GM12878 (cell line): ENCODE measurements around the gene PTCH2. TPM values are rescaled to one million over a fixed set of nuclear protein-coding genes. Genes with fewer than 3 reads are reported as not detected.

Experiments
- BMI1 ChIP-seq: fragments of 450-650 bp; IDR thresholded peaks from 2 replicates; pipeline ENCODE4 v1.6.1; 2016; ENCODE audit warnings: mild to moderate bottlenecking, moderate library complexity, borderline replicate concordance
- BRCA1 ChIP-seq: IDR thresholded peaks from 2 replicates; pipeline ENCODE4 v1.6.1; 2011; ENCODE audit warnings: low read depth, low read length, improper control_type of control experiment
- CEBPB ChIP-seq, 2 experiments: fragments of 150-350 bp in 1 of 2; IDR thresholded peaks; 2 replicates each; pipeline ENCODE4 v1.6.1; 2012 to 2014; ENCODE audit warnings: low read depth in 2 of 2, low read length in 2 of 2, borderline replicate concordance in 1 of 2, inconsistent platforms in 1 of 2
- CHD4 ChIP-seq: fragments of 200-600 bp; sonication (generic); IDR thresholded peaks from 2 replicates; pipeline ENCODE4 v1.6.1; 2016; ENCODE audit warnings: mild to moderate bottlenecking
- GATAD2B ChIP-seq: fragments of 450-650 bp; conservative IDR thresholded peaks from 2 replicates; pipeline ENCODE4 v1.6.1; 2017; ENCODE audit warnings: low read depth, mild to moderate bottlenecking, moderate library complexity
- KAT2A ChIP-seq: conservative IDR thresholded peaks from 2 replicates; pipeline ENCODE4 v1.6.1; 2011; ENCODE audit warnings: low read depth, low read length; ENCODE audit not compliant: control insufficient read depth
- MEF2A ChIP-seq: IDR thresholded peaks from 2 replicates; pipeline ENCODE4 v1.6.1; 2011; ENCODE audit warnings: low read depth, mild to moderate bottlenecking, low read length, moderate library complexity; ENCODE audit not compliant: insufficient read depth
- MXI1 ChIP-seq: fragments of 150-350 bp; IDR thresholded peaks from 2 replicates; pipeline ENCODE4 v1.6.1; 2011; ENCODE audit warnings: low read depth, mild to moderate bottlenecking, inconsistent platforms, low read length, improper control_type of control experiment
- NBN ChIP-seq: fragments of 450-650 bp; IDR thresholded peaks from 2 replicates; pipeline ENCODE4 v1.6.1; 2016
- POLR2A ChIP-seq: IDR thresholded peaks from 2 replicates; pipeline ENCODE4 v1.6.1; 2011; ENCODE audit warnings: low read depth, mild to moderate bottlenecking, low read length
- POLR2AphosphoS2 ChIP-seq: IDR thresholded peaks from 2 replicates; pipeline ENCODE4 v1.6.1; 2011; ENCODE audit warnings: low read depth, mild to moderate bottlenecking, low read length, improper control_type of control experiment, moderate library complexity
- RAD21 ChIP-seq: IDR thresholded peaks from 2 replicates; pipeline ENCODE4 v1.6.1; 2011; ENCODE audit warnings: mild to moderate bottlenecking, low read depth, low read length, moderate library complexity; ENCODE audit not compliant: insufficient read depth
- RCOR1 ChIP-seq: conservative IDR thresholded peaks from 2 replicates; pipeline ENCODE4 v1.6.1; 2012; ENCODE audit warnings: low read depth, low read length, improper control_type of control experiment
- RELA ChIP-seq: fragments of 450-650 bp; IDR thresholded peaks from 2 replicates; pipeline ENCODE4 v1.8.0; 2014; ENCODE audit warnings: borderline replicate concordance; ENCODE audit not compliant: partially characterized antibody
- SIN3A ChIP-seq: IDR thresholded peaks from 2 replicates; pipeline ENCODE4 v1.6.1; 2012; ENCODE audit warnings: low read depth, low read length, improper control_type of control experiment
- SMAD5 ChIP-seq: IDR thresholded peaks from 2 replicates; pipeline ENCODE4 v1.6.1; 2016; ENCODE audit warnings: antibody characterized with exemption, low read depth
- SREBF1 ChIP-seq: IDR thresholded peaks from 2 replicates; pipeline ENCODE4 v1.6.1; 2012; ENCODE audit warnings: mild to moderate bottlenecking, low read length
- TCF3 ChIP-seq: IDR thresholded peaks from 2 replicates; pipeline ENCODE4 v1.6.1; 2012; ENCODE audit warnings: low read depth, mild to moderate bottlenecking, low read length, borderline replicate concordance; ENCODE audit not compliant: insufficient read depth
- YBX1 ChIP-seq: fragments of 450-650 bp; IDR thresholded peaks from 2 replicates; pipeline ENCODE4 v1.6.1; 2016; ENCODE audit warnings: antibody characterized with exemption
- ZNF207 ChIP-seq: fragments of 450-650 bp; IDR thresholded peaks from 2 replicates; pipeline ENCODE4 v1.6.1; 2014; ENCODE audit warnings: antibody characterized with exemption, mild to moderate bottlenecking, borderline replicate concordance
- ZNF274 ChIP-seq: IDR thresholded peaks from one replicate; pipeline ENCODE4 v1.8.0; 2011; ENCODE audit not compliant: insufficient read length, insufficient read depth
- ZNF622 ChIP-seq: fragments of 450-650 bp; IDR thresholded peaks from 2 replicates; pipeline ENCODE4 v1.6.1; 2017; ENCODE audit warnings: mild to moderate bottlenecking, inconsistent platforms
- polyA plus RNA-seq, 11 experiments: library from polyadenylated mRNA; depleted of rRNA in 4 of 11; unstranded in 6 of 11; stranded (reverse) in 5 of 11; fragments of >200 nt; fragmentation: Nextera tagmentation in 4 of 11; fragmentation: Illumina TruSeq in 1 of 11; extraction: Ambion mirVana in 4 of 11; extraction: Trizol in 1 of 11; gene quantifications; 1 replicate in 1 of 11; 2 replicates in 10 of 11; pipeline versions ENCODE4 v1.2.1 to v1.2.3, GENCODE V29; 2011 to 2016; ENCODE audit warnings: inconsistent platforms in 2 of 11, missing spikeins in 2 of 11, low read depth in 1 of 11
- total RNA-seq, 4 experiments: library from RNA; depleted of rRNA in 3 of 4; stranded (reverse); fragments of >200 nt in 3 of 4; fragmentation: Illumina TruSeq in 1 of 4; extraction: Trizol in 1 of 4; gene quantifications; 2 replicates each; pipeline versions ENCODE4 v1.2.1 to v1.2.3, GENCODE V29; 2013 to 2021
- TF ChIP-seq, protein P1 (sequence below): fragments of 450-650 bp; IDR thresholded peaks from 2 replicates; pipeline ENCODE4 v1.6.1; 2018; ENCODE audit warnings: borderline replicate concordance, mild to moderate bottlenecking; ENCODE audit not compliant: partially characterized antibody
- TF ChIP-seq, protein P2 (sequence below): IDR thresholded peaks from 2 replicates; pipeline ENCODE4 v1.6.1; 2012; ENCODE audit warnings: mild to moderate bottlenecking, low read depth, low read length
- TF ChIP-seq, protein P3 (sequence below): IDR thresholded peaks from 2 replicates; pipeline ENCODE4 v1.6.1; 2011; ENCODE audit warnings: low read depth, mild to moderate bottlenecking, low read length, moderate library complexity, borderline replicate concordance; ENCODE audit errors: extremely low read depth
- TF ChIP-seq, protein P4 (sequence below): IDR thresholded peaks from 2 replicates; pipeline ENCODE4 v1.6.1; 2012; ENCODE audit warnings: low read depth, low read length, improper control_type of control experiment

Gene PTCH2
- total and polyA plus RNA-seq, 10 of the 15 experiments (the other 5 are each of a cell fraction or from before 2014, with no cell fraction given) = 0.03 to 8.4 (median 0.10) TPM

DNA sequence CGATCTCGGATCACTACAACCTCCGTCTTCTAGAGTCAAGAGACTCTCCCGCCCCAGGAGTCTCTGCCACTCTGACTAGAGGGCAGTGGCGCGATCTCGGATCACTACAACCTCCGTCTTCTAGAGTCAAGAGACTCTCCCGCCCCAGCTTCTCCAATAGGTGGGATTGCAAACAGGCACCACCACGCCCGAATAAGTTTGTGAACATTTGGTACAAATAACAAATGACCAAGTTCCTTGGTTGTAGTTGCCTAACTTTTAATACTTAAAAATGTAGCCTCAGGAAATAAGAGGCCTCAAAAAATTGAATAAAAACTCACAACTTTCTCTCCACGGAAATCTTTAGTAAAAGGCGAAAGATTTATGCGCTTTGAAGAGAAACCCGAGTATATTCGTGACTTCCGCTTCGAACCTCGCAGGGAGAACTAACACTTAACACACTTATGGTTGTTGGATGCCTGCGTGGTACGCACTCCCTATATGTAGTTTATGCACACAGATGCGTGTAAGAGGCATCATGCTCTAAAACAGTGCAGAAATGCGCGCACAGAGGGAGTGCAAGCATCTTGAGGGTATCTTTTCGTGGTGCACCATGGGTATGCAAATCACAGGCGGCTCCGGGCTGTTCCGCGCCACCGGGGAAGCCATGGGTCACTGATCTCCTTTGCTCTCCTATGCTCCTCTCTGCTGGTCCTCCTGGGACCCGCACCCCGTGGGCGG is 23.3 kb downstream of the PTCH2 start (continued):
- TF ChIP-seq, protein P1, sequence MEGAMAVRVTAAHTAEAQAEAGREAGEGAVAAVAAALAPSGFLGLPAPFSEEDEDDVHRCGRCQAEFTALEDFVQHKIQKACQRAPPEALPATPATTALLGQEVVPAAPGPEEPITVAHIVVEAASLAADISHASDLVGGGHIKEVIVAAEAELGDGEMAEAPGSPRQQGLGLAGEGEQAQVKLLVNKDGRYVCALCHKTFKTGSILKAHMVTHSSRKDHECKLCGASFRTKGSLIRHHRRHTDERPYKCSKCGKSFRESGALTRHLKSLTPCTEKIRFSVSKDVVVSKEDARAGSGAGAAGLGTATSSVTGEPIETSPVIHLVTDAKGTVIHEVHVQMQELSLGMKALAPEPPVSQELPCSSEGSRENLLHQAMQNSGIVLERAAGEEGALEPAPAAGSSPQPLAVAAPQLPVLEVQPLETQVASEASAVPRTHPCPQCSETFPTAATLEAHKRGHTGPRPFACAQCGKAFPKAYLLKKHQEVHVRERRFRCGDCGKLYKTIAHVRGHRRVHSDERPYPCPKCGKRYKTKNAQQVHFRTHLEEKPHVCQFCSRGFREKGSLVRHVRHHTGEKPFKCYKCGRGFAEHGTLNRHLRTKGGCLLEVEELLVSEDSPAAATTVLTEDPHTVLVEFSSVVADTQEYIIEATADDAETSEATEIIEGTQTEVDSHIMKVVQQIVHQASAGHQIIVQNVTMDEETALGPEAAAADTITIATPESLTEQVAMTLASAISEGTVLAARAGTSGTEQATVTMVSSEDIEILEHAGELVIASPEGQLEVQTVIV = no peak
- TF ChIP-seq ZNF207 = 0 out of 2 replicates have a peak, but pooled peaks have one; percentile 83
- TF ChIP-seq SREBF1 = peak; percentile 4; the same call in 1 of the 2 replicates
- TF ChIP-seq CHD4 = no peak
- peak; percentile 90 for TF ChIP-seq BMI1
- TF ChIP-seq MXI1 = no peak
- TF ChIP-seq NBN = peak; percentile 97
- peak; percentile 87 for TF ChIP-seq MEF2A
- TF ChIP-seq POLR2A = peak; percentile 100
- TF ChIP-seq, protein P2, sequence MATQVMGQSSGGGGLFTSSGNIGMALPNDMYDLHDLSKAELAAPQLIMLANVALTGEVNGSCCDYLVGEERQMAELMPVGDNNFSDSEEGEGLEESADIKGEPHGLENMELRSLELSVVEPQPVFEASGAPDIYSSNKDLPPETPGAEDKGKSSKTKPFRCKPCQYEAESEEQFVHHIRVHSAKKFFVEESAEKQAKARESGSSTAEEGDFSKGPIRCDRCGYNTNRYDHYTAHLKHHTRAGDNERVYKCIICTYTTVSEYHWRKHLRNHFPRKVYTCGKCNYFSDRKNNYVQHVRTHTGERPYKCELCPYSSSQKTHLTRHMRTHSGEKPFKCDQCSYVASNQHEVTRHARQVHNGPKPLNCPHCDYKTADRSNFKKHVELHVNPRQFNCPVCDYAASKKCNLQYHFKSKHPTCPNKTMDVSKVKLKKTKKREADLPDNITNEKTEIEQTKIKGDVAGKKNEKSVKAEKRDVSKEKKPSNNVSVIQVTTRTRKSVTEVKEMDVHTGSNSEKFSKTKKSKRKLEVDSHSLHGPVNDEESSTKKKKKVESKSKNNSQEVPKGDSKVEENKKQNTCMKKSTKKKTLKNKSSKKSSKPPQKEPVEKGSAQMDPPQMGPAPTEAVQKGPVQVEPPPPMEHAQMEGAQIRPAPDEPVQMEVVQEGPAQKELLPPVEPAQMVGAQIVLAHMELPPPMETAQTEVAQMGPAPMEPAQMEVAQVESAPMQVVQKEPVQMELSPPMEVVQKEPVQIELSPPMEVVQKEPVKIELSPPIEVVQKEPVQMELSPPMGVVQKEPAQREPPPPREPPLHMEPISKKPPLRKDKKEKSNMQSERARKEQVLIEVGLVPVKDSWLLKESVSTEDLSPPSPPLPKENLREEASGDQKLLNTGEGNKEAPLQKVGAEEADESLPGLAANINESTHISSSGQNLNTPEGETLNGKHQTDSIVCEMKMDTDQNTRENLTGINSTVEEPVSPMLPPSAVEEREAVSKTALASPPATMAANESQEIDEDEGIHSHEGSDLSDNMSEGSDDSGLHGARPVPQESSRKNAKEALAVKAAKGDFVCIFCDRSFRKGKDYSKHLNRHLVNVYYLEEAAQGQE = 0 out of 2 replicates have a peak, but pooled peaks have one; percentile 25
- TF ChIP-seq TCF3 = peak; percentile 90; the same call in 1 of the 2 replicates
- TF ChIP-seq ZNF622 = no peak
- TF ChIP-seq SIN3A = no peak
- TF ChIP-seq, protein P3, sequence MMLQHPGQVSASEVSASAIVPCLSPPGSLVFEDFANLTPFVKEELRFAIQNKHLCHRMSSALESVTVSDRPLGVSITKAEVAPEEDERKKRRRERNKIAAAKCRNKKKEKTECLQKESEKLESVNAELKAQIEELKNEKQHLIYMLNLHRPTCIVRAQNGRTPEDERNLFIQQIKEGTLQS = no peak
- peak; percentile 46; the same call in 1 of the 2 replicates for TF ChIP-seq GATAD2B
- TF ChIP-seq RCOR1 = no peak
- TF ChIP-seq KAT2A = no peak; the same call in 1 of the 2 replicates
- TF ChIP-seq BRCA1 = no peak
- TF ChIP-seq RAD21 = peak; percentile 26; the same call in 1 of the 2 replicates
- TF ChIP-seq POLR2AphosphoS2 = peak; percentile 99
- peak in 1 of 2 experiments; percentile 91; a peak in 1 of 4 replicates for TF ChIP-seq CEBPB (IDR thresholded peaks at IDR 0.05; ENCODE audit: borderline replicate concordance in 1 of 2, low read depth in 2 of 2, low read length in 2 of 2)
- no peak for TF ChIP-seq ZNF274
- no peak for TF ChIP-seq YBX1
- TF ChIP-seq, protein P4, sequence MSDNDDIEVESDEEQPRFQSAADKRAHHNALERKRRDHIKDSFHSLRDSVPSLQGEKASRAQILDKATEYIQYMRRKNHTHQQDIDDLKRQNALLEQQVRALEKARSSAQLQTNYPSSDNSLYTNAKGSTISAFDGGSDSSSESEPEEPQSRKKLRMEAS = no peak
- no peak for TF ChIP-seq RELA
- peak; percentile 100 for TF ChIP-seq SMAD5
